BLaER1 (cell line): ENCODE measurements around the gene IL9.

Experiments used
- H3K27ac ChIP-seq: shearing (Covaris generic); formaldehyde crosslinking; 2 replicates; pipeline ENCODE4 v1.8.1; 2022
- H3K27me3 ChIP-seq: shearing (Covaris generic); formaldehyde crosslinking; 2 replicates; pipeline ENCODE4 v1.8.1; 2022
- H3K36me3 ChIP-seq: shearing (Covaris generic); formaldehyde crosslinking; 2 replicates; pipeline ENCODE4 v1.8.1; 2022
- H3K4me1 ChIP-seq: shearing (Covaris generic); formaldehyde crosslinking; 2 replicates; pipeline ENCODE4 v1.8.1; 2022
- H3K4me2 ChIP-seq: shearing (Covaris generic); formaldehyde crosslinking; 2 replicates; pipeline ENCODE4 v1.8.1; 2022
- H3K4me3 ChIP-seq: shearing (Covaris generic); formaldehyde crosslinking; 2 replicates; pipeline ENCODE4 v1.8.1; 2022
- H3K9ac ChIP-seq: shearing (Covaris generic); formaldehyde crosslinking; 2 replicates; pipeline ENCODE4 v1.8.1; 2022
- H3K9me3 ChIP-seq: shearing (Covaris generic); formaldehyde crosslinking; 2 replicates; pipeline ENCODE4 v1.8.1; 2022
- H4K20me1 ChIP-seq: shearing (Covaris generic); formaldehyde crosslinking; 2 replicates; pipeline ENCODE4 v1.8.1; 2022
- Cebpa-rat ChIP-seq: shearing (Covaris generic); IDR thresholded peaks from 2 replicates; pipeline ENCODE4 v1.8.1; 2022

The IL9 gene

GRCh38 chr5:135881819-135882218 lies 13.8 kb downstream of the IL9 start:
- Histone ChIP-seq H3K27me3 (no peaks in the 10 kb centered on the region), H3K36me3 (no peaks in the 10 kb centered on the region), H3K9me3 (no peaks in the 10 kb centered on the region), H3K4me3 (no peak overlapping the region), H3K9ac (no peak overlapping the region), H3K4me1 (no peaks in the 10 kb centered on the region), H3K27ac (no peak overlapping the region), H3K4me2 (no peak overlapping the region), H4K20me1 (no peaks in the 10 kb centered on the region)
- TF ChIP-seq Cebpa-rat, result no peak

- no peaks in the 10 kb centered on the region for H3K36me3 ChIP-seq
- no peak overlapping the region for H3K27ac ChIP-seq
- H3K27me3 ChIP-seq, result no peaks in the 10 kb centered on the region
- H4K20me1 ChIP-seq, result no peaks in the 10 kb centered on the region
- H3K4me1 ChIP-seq, result no peaks in the 10 kb centered on the region
- no peak for TF ChIP-seq Cebpa-rat
- H3K9ac ChIP-seq, result no peak overlapping the region
- H3K4me2 ChIP-seq, result no peak overlapping the region
- no peaks in the 10 kb centered on the region for H3K9me3 ChIP-seq
- no peak overlapping the region for H3K4me3 ChIP-seq
Observed at GRCh38 chr5:135881244-135881643, 14.4 kb downstream of the IL9 start.

- Histone ChIP-seq H3K36me3 (no peaks in the 10 kb centered on the region), H3K9ac (no peak overlapping the region), H3K27ac (no peak overlapping the region), H3K27me3 (no peaks in the 10 kb centered on the region), H4K20me1 (no peaks in the 10 kb centered on the region), H3K9me3 (no peaks in the 10 kb centered on the region), H3K4me1 (no peaks in the 10 kb centered on the region), H3K4me2 (no peak overlapping the region), H3K4me3 (no peak overlapping the region)
- no peak for TF ChIP-seq Cebpa-rat
Observed at GRCh38 chr5:135880801-135881200, 14.8 kb downstream of the IL9 start.

- no peaks in the 10 kb centered on the region for H3K4me1 ChIP-seq
- no peaks in the 10 kb centered on the region for H3K27me3 ChIP-seq
- no peak overlapping the region for H3K9ac ChIP-seq
- H3K9me3 ChIP-seq, result no peaks in the 10 kb centered on the region
- H3K27ac ChIP-seq, result no peak overlapping the region
- H3K4me3 ChIP-seq, result no peak overlapping the region
- H3K4me2 ChIP-seq, result no peak overlapping the region
- H3K36me3 ChIP-seq, result no peaks in the 10 kb centered on the region
- TF ChIP-seq Cebpa-rat, result no peak
- H4K20me1 ChIP-seq, result no peaks in the 10 kb centered on the region
Observed at GRCh38 chr5:135880278-135880677, 15.4 kb downstream of the IL9 start.

GRCh38 chr5:135879591-135879990 lies 16.1 kb downstream of the IL9 start:
- no peak overlapping the region for H3K4me2 ChIP-seq
- H3K36me3 ChIP-seq, result no peaks in the 10 kb centered on the region
- no peak overlapping the region for H3K27ac ChIP-seq
- no peaks in the 10 kb centered on the region for H3K4me1 ChIP-seq
- H3K9ac ChIP-seq, result no peak overlapping the region
- no peak for TF ChIP-seq Cebpa-rat
- no peaks in the 10 kb centered on the region for H4K20me1 ChIP-seq
- H3K4me3 ChIP-seq, result no peak overlapping the region
- H3K27me3 ChIP-seq, result no peaks in the 10 kb centered on the region
- H3K9me3 ChIP-seq, result no peaks in the 10 kb centered on the region

- no peak for TF ChIP-seq Cebpa-rat
- H3K27me3 ChIP-seq, result no peaks in the 10 kb centered on the region
- H3K4me1 ChIP-seq, result no peaks in the 10 kb centered on the region
- no peak overlapping the region for H3K9ac ChIP-seq
- H3K9me3 ChIP-seq, result no peaks in the 10 kb centered on the region
- no peak overlapping the region for H3K4me3 ChIP-seq
- no peak overlapping the region for H3K4me2 ChIP-seq
- no peak overlapping the region for H3K27ac ChIP-seq
- H3K36me3 ChIP-seq, result no peaks in the 10 kb centered on the region
- no peaks in the 10 kb centered on the region for H4K20me1 ChIP-seq
Observed at GRCh38 chr5:135878156-135878620, 17.5 kb downstream of the IL9 start.

GRCh38 chr5:135877570-135878155 lies 18.0 kb downstream of the IL9 start:
- Histone ChIP-seq H3K9ac (no peak overlapping the region), H3K4me3 (no peak overlapping the region), H3K27me3 (no peaks in the 10 kb centered on the region), H3K4me1 (no peaks in the 10 kb centered on the region), H3K9me3 (no peaks in the 10 kb centered on the region), H3K36me3 (no peaks in the 10 kb centered on the region), H4K20me1 (no peaks in the 10 kb centered on the region), H3K4me2 (no peak overlapping the region), H3K27ac (no peak overlapping the region)
- TF ChIP-seq Cebpa-rat, result no peak

GRCh38 chr5:135876146-135876545 lies 19.5 kb downstream of the IL9 start:
- H3K4me3 ChIP-seq, result no peak overlapping the region
- H3K9ac ChIP-seq, result no peak overlapping the region
- H3K4me2 ChIP-seq, result no peak overlapping the region
- H3K4me1 ChIP-seq, result no peaks in the 10 kb centered on the region
- TF ChIP-seq Cebpa-rat, result no peak
- H3K36me3 ChIP-seq, result no peaks in the 10 kb centered on the region
- H4K20me1 ChIP-seq, result no peaks in the 10 kb centered on the region
- no peaks in the 10 kb centered on the region for H3K9me3 ChIP-seq
- no peak overlapping the region for H3K27ac ChIP-seq
- H3K27me3 ChIP-seq, result no peaks in the 10 kb centered on the region

GRCh38 chr5:135875567-135875966 lies 20.1 kb downstream of the IL9 start:
- no peaks in the 10 kb centered on the region for H3K4me1 ChIP-seq
- no peak for TF ChIP-seq Cebpa-rat
- no peak overlapping the region for H3K4me3 ChIP-seq
- H3K27ac ChIP-seq, result no peak overlapping the region
- H3K27me3 ChIP-seq, result no peaks in the 10 kb centered on the region
- no peaks in the 10 kb centered on the region for H3K9me3 ChIP-seq
- no peaks in the 10 kb centered on the region for H4K20me1 ChIP-seq
- no peak overlapping the region for H3K9ac ChIP-seq
- H3K4me2 ChIP-seq, result no peak overlapping the region
- H3K36me3 ChIP-seq, result no peaks in the 10 kb centered on the region

GRCh38 chr5:135874461-135874860 lies 21.2 kb downstream of the IL9 start:
- no peak for TF ChIP-seq Cebpa-rat
- H3K9ac ChIP-seq, result no peak overlapping the region
- no peak overlapping the region for H3K27ac ChIP-seq
- no peaks in the 10 kb centered on the region for H3K27me3 ChIP-seq
- no peaks in the 10 kb centered on the region for H3K4me1 ChIP-seq
- no peak overlapping the region for H3K4me3 ChIP-seq
- no peaks in the 10 kb centered on the region for H4K20me1 ChIP-seq
- no peaks in the 10 kb centered on the region for H3K9me3 ChIP-seq
- no peak overlapping the region for H3K4me2 ChIP-seq
- no peaks in the 10 kb centered on the region for H3K36me3 ChIP-seq

GRCh38 chr5:135873831-135874230 lies 21.8 kb downstream of the IL9 start:
- H4K20me1 ChIP-seq, result no peaks in the 10 kb centered on the region
- no peaks in the 10 kb centered on the region for H3K4me1 ChIP-seq
- H3K9ac ChIP-seq, result no peak overlapping the region
- no peaks in the 10 kb centered on the region for H3K27me3 ChIP-seq
- no peak overlapping the region for H3K4me3 ChIP-seq
- no peak overlapping the region for H3K4me2 ChIP-seq
- no peak overlapping the region for H3K27ac ChIP-seq
- no peaks in the 10 kb centered on the region for H3K36me3 ChIP-seq
- no peak for TF ChIP-seq Cebpa-rat
- no peaks in the 10 kb centered on the region for H3K9me3 ChIP-seq
